GM23338 (cell line): ENCODE results near the gene YJEFN3.

Experiments
- POLR2AphosphoS5 ChIP-seq: IDR thresholded peaks from 2 replicates; pipeline ENCODE4 v1.6.1; 2016; ENCODE audit warnings: antibody characterized with exemption, low read depth
- TF ChIP-seq, protein P1 (sequence below), 2 experiments: fragments of 200-600 bp in 1 of 2; sonication (generic) in 1 of 2; conservative IDR thresholded peaks; 2 replicates each; pipeline versions ENCODE4 v1.5.1 to v1.6.1; 2016 to 2017; ENCODE audit warnings: antibody characterized with exemption in 2 of 2, low read depth in 2 of 2, mild to moderate bottlenecking in 2 of 2, moderate library complexity in 1 of 2
- TF ChIP-seq, protein P2 (sequence below): IDR thresholded peaks from one replicate; pipeline ENCODE4 v1.6.1; 2018; ENCODE audit warnings: antibody characterized with exemption; ENCODE audit not compliant: unreplicated experiment
- TF ChIP-seq, protein P3 (sequence below): IDR thresholded peaks from 2 replicates; pipeline ENCODE4 v1.6.1; 2016; ENCODE audit warnings: antibody characterized with exemption

DNA sequence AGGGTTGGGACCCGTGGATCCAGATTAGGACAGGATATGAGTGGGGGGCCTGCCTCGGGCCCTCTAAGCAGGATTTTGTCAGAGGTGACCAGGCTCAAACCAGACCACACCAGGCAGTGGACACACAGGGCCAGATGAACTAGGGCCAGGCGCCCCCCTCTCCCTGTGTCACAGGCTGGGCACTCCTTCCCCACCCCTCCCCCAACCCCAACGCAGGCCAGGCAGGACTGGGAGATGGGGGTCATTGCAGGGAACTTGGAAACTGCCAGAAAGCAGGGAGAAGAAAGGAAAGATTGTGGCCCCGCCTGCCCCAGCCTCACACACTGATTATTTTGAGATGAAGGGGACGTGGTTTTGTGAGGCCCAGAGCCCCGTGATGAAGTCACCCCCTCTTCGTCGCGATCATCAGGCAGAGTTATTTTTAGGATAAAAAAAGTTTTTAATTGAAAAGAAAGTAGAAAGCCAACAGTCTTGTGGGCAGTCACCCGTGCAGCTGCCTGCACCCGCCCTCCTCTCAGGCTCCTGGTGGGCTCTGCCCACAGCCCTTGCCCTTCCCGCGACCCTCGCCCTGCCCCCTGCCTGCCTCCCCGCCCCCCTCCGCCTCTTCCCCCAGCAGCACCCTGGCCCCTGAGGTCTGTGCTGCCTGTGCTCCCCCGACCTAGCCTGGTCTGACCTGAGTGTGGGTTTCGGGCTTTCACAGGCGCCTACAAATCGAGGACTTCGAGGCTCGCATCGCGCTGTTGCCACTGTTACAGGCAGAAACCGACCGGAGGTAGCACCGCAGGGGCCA lies 1.9 kb upstream of the YJEFN3 start:
- TF ChIP-seq, protein P1, sequence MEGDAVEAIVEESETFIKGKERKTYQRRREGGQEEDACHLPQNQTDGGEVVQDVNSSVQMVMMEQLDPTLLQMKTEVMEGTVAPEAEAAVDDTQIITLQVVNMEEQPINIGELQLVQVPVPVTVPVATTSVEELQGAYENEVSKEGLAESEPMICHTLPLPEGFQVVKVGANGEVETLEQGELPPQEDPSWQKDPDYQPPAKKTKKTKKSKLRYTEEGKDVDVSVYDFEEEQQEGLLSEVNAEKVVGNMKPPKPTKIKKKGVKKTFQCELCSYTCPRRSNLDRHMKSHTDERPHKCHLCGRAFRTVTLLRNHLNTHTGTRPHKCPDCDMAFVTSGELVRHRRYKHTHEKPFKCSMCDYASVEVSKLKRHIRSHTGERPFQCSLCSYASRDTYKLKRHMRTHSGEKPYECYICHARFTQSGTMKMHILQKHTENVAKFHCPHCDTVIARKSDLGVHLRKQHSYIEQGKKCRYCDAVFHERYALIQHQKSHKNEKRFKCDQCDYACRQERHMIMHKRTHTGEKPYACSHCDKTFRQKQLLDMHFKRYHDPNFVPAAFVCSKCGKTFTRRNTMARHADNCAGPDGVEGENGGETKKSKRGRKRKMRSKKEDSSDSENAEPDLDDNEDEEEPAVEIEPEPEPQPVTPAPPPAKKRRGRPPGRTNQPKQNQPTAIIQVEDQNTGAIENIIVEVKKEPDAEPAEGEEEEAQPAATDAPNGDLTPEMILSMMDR (conservative IDR thresholded peaks at IDR 0.05; ENCODE audit: low read depth in 2 of 2) = no peak
- TF ChIP-seq, protein P2, sequence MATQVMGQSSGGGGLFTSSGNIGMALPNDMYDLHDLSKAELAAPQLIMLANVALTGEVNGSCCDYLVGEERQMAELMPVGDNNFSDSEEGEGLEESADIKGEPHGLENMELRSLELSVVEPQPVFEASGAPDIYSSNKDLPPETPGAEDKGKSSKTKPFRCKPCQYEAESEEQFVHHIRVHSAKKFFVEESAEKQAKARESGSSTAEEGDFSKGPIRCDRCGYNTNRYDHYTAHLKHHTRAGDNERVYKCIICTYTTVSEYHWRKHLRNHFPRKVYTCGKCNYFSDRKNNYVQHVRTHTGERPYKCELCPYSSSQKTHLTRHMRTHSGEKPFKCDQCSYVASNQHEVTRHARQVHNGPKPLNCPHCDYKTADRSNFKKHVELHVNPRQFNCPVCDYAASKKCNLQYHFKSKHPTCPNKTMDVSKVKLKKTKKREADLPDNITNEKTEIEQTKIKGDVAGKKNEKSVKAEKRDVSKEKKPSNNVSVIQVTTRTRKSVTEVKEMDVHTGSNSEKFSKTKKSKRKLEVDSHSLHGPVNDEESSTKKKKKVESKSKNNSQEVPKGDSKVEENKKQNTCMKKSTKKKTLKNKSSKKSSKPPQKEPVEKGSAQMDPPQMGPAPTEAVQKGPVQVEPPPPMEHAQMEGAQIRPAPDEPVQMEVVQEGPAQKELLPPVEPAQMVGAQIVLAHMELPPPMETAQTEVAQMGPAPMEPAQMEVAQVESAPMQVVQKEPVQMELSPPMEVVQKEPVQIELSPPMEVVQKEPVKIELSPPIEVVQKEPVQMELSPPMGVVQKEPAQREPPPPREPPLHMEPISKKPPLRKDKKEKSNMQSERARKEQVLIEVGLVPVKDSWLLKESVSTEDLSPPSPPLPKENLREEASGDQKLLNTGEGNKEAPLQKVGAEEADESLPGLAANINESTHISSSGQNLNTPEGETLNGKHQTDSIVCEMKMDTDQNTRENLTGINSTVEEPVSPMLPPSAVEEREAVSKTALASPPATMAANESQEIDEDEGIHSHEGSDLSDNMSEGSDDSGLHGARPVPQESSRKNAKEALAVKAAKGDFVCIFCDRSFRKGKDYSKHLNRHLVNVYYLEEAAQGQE = no peak
- TF ChIP-seq POLR2AphosphoS5 = no peak
- TF ChIP-seq, protein P3, sequence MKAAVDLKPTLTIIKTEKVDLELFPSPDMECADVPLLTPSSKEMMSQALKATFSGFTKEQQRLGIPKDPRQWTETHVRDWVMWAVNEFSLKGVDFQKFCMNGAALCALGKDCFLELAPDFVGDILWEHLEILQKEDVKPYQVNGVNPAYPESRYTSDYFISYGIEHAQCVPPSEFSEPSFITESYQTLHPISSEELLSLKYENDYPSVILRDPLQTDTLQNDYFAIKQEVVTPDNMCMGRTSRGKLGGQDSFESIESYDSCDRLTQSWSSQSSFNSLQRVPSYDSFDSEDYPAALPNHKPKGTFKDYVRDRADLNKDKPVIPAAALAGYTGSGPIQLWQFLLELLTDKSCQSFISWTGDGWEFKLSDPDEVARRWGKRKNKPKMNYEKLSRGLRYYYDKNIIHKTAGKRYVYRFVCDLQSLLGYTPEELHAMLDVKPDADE = no peak
